Lower lobe of right lung (tissue), 2 donors: ENCODE results near the gene DEFB108B. TPM values are rescaled to one million over a fixed set of nuclear protein-coding genes. Genes with fewer than 3 reads are reported as not detected.
"Not testable (repeated sequence)": the region's sequence is repeated elsewhere in the genome, so short reads cannot be mapped to it uniquely, and the experiment has no call there.

Experiments used
- ATAC-seq, 2 donors: fragments of 200-7000 bp; cut with Tn5 transposase; one replicate each; pipeline ENCODE4 v1.9.1; 2020 to 2022; ENCODE audit warnings: mild to moderate bottlenecking in 2 of 2, moderate library complexity in 2 of 2
- DNase-seq: peaks from one replicate; pipeline ENCODE4 v3.0.0-alpha.2; 2020
- H3K27ac ChIP-seq: fragments of 200-600 bp; one replicate; pipeline ENCODE4 v1.8.0; 2022
- H3K27me3 ChIP-seq: fragments of 200-600 bp; one replicate; pipeline ENCODE4 v1.8.0; 2022; ENCODE audit warnings: low read depth
- H3K36me3 ChIP-seq: fragments of 200-600 bp; one replicate; pipeline ENCODE4 v1.8.0; 2022; ENCODE audit warnings: mild to moderate bottlenecking
- H3K4me1 ChIP-seq: fragments of 200-600 bp; one replicate; pipeline ENCODE4 v1.8.0; 2022
- H3K4me3 ChIP-seq: fragments of 200-600 bp; one replicate; pipeline ENCODE4 v1.8.0; 2022; ENCODE audit warnings: mild to moderate bottlenecking
- H3K9me3 ChIP-seq: fragments of 200-600 bp; one replicate; pipeline ENCODE4 v1.8.0; 2022
- CTCF ChIP-seq: fragments of 200-600 bp; IDR thresholded peaks from one replicate; pipeline ENCODE4 v1.8.0; 2022; ENCODE audit warnings: antibody characterized with exemption, mild to moderate bottlenecking
- intact Hi-C: fragments of 100-400 bp; cut with DNase I; formaldehyde crosslinking; loops from one replicate; pipeline ENCODE4 v1.11.0; 2022
- total RNA-seq: library from RNA; stranded (reverse); fragmentation: NEBNext Ultra II Directional; extraction: Animal tissue kit (Norgen Biotek cat#: 25700); gene quantifications from one replicate; pipeline ENCODE4 v1.2.1, GENCODE V29; 2021
- donor health status: DM: no; HTN: yes; CAD: no; lungs with severe emphysema.

DEFB108B gene
- total RNA-seq, 1 donor from 2014 or later = not detected

DNA sequence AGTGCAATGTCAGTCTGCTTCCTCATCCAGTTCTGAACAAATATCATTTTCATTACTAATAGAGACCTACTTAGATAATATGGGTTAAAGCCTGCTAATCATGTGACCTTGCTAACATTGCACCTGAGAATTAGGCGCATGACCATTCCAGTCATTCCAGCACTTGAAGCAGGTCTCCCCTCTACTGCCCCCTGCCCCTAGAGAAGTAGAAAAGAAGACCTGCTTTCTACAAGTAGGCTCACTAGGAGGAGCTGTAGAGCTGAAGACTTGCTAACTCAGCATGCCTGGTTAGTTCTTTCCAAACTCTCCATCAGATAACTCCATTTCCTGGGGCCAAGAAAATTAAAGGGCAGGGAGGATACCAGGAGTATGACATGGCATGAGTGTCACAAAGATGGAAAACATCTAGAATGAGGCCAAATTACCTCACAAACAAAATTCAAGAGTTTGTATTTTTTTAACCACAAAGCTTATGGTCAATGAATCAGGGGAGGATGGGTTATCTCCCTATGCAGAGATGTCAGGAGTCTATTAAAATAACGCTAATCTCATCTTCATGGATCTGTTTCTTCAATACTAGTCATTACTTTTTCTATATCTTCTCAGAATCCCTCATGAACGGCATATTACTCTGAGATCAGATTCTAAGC is 31.1 kb downstream of the DEFB108B start:
- peak; percentile 35 for TF ChIP-seq CTCF
- H3K27me3 ChIP-seq, H3K36me3 ChIP-seq, H3K27ac ChIP-seq, H3K4me3 ChIP-seq, DNase-seq, H3K9me3 ChIP-seq, intact Hi-C loops, H3K4me1 ChIP-seq: not testable (repeated sequence)
- peak; percentile 68 to 82 for ATAC-seq

DNA sequence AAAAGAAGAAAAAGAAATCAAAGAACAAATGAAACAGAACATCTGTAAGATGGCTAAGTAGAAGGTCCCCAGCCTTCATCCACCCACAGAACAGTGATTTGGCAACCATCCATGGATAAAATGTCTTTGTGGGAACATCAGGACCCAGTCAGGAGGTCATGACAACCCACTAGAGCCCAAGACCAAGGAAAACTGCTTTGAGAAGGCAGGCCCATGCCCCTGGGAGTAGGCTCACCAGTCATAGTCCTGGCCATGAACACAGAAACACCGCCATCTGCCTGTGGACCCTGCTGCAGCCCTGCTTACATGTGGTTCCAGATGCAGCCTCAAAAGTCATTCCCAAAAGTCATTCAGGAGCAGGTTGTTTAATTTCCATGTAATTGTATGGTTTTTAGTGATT is 34.2 kb downstream of the DEFB108B start:
- H3K9me3 ChIP-seq, H3K27me3 ChIP-seq, intact Hi-C loops, DNase-seq, H3K36me3 ChIP-seq, H3K4me3 ChIP-seq, ATAC-seq, H3K4me1 ChIP-seq, H3K27ac ChIP-seq: not testable (repeated sequence)

DNA sequence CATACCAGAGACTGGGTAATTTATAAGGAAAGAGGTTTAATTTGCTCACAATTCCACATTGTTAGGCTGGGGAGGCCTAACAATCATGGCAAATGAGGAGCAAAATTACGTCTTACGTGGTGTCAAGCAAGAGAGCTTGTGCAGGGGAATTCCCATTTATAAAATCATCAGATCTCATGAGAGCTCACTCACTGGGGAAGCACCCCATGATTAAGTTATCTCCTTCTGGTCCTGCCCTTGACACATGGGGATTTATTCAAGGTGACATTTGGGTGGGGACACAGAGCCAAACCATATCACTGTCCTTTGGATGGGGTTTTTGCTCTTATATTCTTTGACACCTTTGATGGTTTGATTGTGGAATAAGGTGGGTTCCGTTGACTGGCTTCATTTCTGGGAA is 36.9 kb downstream of the DEFB108B start:
- intact Hi-C loops = not testable (repeated sequence)

GRCh38 chr11:71870661-71871060 is 37.7 kb downstream of the DEFB108B start:
- DNase-seq, H3K4me3 ChIP-seq, H3K36me3 ChIP-seq, intact Hi-C loops, H3K9me3 ChIP-seq, H3K27me3 ChIP-seq, H3K4me1 ChIP-seq, H3K27ac ChIP-seq, ATAC-seq: not testable (repeated sequence)

More for the DNA sequence above, 36.9 kb downstream of the DEFB108B start:
- not testable (repeated sequence) for H3K9me3 ChIP-seq, H3K4me3 ChIP-seq, H3K27ac ChIP-seq, H3K4me1 ChIP-seq, ATAC-seq, DNase-seq, H3K36me3 ChIP-seq, H3K27me3 ChIP-seq

DNA sequence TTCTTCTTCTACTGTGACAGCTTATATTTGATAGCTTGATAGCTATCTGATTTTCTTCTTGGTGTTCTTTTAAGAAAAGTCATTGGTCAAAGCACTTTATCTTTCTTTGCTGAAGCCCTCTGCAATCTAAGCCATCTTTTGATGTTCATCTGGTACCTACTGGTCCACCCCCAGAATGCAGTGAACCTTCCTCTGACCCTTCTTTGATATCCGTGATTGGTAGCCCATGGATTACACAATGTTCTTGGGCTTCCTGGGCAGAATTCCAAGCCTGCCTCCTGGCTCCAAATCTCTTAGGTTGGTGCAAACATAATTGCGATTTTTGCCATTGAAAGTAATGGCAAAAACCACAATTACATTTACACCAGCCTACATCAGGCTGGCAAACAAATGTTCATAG is 43.3 kb downstream of the DEFB108B start:
- H3K27ac ChIP-seq, ATAC-seq, DNase-seq, H3K36me3 ChIP-seq, H3K4me1 ChIP-seq, H3K4me3 ChIP-seq, H3K9me3 ChIP-seq, H3K27me3 ChIP-seq, intact Hi-C loops: not testable (repeated sequence)

- H3K27me3 ChIP-seq, H3K4me1 ChIP-seq, H3K4me3 ChIP-seq, ATAC-seq, intact Hi-C loops, H3K36me3 ChIP-seq, DNase-seq, H3K9me3 ChIP-seq, H3K27ac ChIP-seq: not testable (repeated sequence)
Observed at GRCh38 chr11:71878059-71878458, 45.1 kb downstream of the DEFB108B start, which contains the start of gene DEFB131B. DEFB131B (plus strand) TSS chr11:71878453; CDS start chr11:71878453, 0 bp downstream.

- H3K36me3 ChIP-seq, DNase-seq, H3K4me1 ChIP-seq, H3K27ac ChIP-seq, ATAC-seq, H3K27me3 ChIP-seq, H3K9me3 ChIP-seq, intact Hi-C loops, H3K4me3 ChIP-seq: not testable (repeated sequence)
Observed at GRCh38 chr11:71885806-71886205, 52.8 kb downstream of the DEFB108B start.

Other genes with a start within 250 kb of the DEFB108B start
- not detected for gene DEFB131B, start 45.3 kb downstream of the DEFB108B start, total RNA-seq
- gene XNDC1N, start 95.4 kb downstream of the DEFB108B start, total RNA-seq = 9.1 TPM
- 24.7 TPM for gene RNF121, start 95.8 kb downstream of the DEFB108B start, total RNA-seq
- 18.0 TPM for gene IL18BP, start 165.7 kb downstream of the DEFB108B start, total RNA-seq
- 200 TPM for gene NUMA1, start 247.3 kb downstream of the DEFB108B start, total RNA-seq
- gene LRRC51, start 247.7 kb downstream of the DEFB108B start, total RNA-seq = 14.8 TPM